Testis (tissue), 2 donors: ENCODE results near the gene PLA2G2C.

Source experiments
- CTCF ChIP-seq, 3 experiments: fragments of 450-650 bp in 2 of 3; fragments of 200-600 bp in 1 of 3; sonication (generic) in 1 of 3; IDR thresholded peaks; one replicate each; pipeline ENCODE4 v1.5.1; 2016 to 2019; ENCODE audit warnings: antibody characterized with exemption in 3 of 3, mild to moderate bottlenecking in 2 of 3, moderate library complexity in 1 of 3
- POLR2A ChIP-seq: fragments of 450-650 bp; IDR thresholded peaks from one replicate; pipeline ENCODE4 v1.6.1; 2017; ENCODE audit warnings: antibody characterized with exemption, mild to moderate bottlenecking, moderate library complexity

- no peak for TF ChIP-seq CTCF (IDR thresholded peaks at IDR 0.05)
- TF ChIP-seq POLR2A, result no peak
Observed at GRCh38 chr1:20166051-20166450, 20.3 kb downstream of the PLA2G2C start.
